ENCODE results near the gene PATZ1.

DNA sequence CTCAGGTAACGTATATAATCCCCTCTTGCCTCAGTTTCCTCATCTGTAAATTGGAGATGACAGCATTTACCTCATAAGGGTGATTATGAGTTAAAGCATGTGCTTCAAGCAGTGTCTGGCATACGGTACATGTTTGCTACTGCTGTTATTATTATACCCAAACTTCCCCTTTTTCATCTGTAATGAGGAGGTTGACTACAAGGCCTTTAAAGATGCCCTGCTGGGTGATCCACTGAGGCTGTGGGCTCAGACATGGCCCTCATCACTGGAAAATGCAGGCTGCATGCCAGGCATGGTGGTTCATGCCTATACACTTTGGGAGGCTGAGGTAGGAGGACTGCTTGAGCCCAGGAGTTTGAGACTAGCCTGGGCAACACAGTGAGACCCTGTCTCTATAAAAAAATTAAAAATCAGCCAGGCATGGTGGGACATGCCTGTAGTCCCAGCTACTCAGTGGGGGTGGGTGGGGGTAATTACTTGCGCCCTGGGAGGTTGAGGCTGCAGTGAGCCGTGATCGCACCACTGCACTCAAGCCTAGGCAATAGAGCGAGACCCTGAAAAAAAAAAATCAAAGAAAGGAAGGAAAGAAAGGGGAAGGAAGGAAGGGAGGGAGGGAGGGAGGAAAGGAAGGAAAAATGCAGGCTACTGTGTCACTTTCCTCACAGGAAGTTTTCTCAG, 58.2 kb downstream of the PATZ1 start:
- TF ChIP-seq CTCF (IDR thresholded peaks at IDR 0.05) (no peak), POLR2A (IDR thresholded peaks at IDR 0.05) (no peak)

All from tibial nerve (tissue), 3 donors.